Measurements from ENCODE around the gene CLDND1. TPM values are rescaled to one million over a fixed set of nuclear protein-coding genes. Genes with fewer than 3 reads are reported as not detected.

Gene CLDND1
- 117 and 120 TPM in 2 replicates for total RNA-seq

DNA sequence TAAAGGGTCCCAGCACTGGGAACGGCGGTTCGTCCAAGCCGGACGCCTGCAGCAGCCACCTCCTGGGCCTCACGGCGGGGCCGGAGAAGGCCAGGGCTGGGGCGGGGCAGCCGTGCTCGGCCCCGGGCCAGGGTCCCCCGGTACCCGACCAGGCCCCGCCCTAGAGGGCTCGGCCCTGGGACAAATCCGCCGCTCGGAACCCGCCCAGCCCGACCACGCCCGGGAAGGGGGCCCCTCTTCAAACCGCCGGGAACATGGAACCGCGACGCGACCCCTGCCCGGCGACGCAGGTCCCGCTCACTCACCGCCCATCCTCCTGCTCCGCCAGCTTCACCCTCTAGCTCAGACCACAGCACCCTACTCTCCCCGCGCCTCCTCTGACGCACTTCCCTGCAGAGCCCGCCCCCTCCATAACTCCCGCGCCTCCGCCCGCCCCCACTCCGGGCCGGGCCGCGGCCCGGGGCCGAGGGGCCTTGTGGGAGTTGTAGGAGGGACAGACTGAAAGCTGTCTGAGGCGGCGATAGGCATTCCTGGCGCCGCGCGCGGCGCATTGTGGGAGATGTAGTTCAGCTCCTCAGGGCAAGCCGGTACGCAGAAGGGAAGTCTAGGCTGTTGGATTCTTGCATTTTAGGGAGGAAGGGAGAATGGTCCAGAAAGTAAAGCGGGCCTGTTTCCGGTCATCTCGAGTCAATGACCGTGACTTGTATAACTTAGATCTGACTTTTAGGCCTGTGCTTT is at the start of gene CLDND1:
Gene CLDND1, minus strand, starts transcription at position 359 of the 738 bp plus-strand sequence. CDS start 1,478 bp downstream, outside the sequence.

DNA sequence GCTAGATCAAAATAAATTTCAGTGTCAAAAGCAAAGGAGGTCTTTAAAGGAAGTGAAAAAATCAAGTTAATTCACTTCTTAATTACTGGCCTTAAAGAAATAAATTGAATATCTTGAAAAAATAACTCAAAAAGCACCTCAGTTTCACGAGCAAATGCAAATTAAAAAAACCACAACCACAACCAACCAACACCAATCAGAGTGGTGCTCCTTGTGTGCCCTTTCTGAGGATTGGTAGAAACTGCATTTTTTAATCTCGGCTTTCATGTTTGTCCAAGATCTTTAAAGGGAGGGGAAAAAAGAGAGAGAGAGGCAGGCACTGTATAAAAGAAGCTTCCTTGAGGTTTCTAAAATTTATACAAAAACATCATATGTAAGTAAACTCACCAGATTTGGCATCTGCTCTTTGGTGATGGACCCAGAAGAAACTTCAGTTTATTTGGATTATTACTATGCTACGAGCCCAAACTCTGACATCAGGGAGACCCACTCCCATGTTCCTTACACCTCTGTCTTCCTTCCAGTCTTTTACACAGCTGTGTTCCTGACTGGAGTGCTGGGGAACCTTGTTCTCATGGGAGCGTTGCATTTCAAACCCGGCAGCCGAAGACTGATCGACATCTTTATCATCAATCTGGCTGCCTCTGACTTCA is 9.0 kb upstream of the CLDND1 start, which contains the start of gene GPR15:
Gene GPR15, plus strand, starts transcription at position 357 of the 653 bp plus-strand sequence. Its CDS starts 56 bp downstream, at position 413.

DNA sequence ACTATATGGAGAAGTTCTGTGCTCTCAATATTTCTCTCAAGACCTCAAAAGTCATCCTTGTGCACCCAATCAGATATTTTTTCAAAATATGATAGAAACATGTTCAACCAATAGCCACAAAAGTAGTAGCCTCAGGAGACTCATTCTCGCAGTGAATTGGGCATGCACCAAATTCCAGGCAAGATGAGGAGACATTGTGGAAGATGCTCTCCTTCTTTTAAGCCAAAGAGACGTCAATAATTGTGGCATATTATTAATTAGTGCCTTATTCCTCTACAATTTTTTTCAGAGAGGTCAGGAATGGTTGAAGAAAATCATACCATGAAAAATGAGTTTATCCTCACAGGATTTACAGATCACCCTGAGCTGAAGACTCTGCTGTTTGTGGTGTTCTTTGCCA is 25.3 kb downstream of the CLDND1 start, which contains the start of gene OR5K2:
Gene OR5K2, plus strand, starts transcription at position 301 of the 400 bp plus-strand sequence. Its CDS starts 0 bp downstream, at position 301.

Other genes starting within 250 kb of the CLDND1 start
- not detected in 2 replicates for gene OR5H2, start 240.4 kb downstream of the CLDND1 start, total RNA-seq
- gene OR5K4, start 169.0 kb downstream of the CLDND1 start, total RNA-seq, result not detected in 2 replicates
- gene OR5K3, start 132.2 kb downstream of the CLDND1 start, total RNA-seq, result not detected in 2 replicates
- not detected in 2 replicates for gene OR5K1, start 59.7 kb downstream of the CLDND1 start, total RNA-seq
- not detected in 2 replicates for gene OR5K2, start 25.2 kb downstream of the CLDND1 start, total RNA-seq
- not detected in 2 replicates for gene GPR15, start 9.1 kb upstream of the CLDND1 start, total RNA-seq
- 29.6 and 31.3 TPM in 2 replicates for gene CPOX, start 70.7 kb upstream of the CLDND1 start, total RNA-seq
- 4.1 and 12.9 TPM in 2 replicates for gene ST3GAL6, start 240.4 kb upstream of the CLDND1 start, total RNA-seq

All from uterine smooth muscle cell (primary cell).